ENCODE measurements around the gene DOC2A.
"Not testable (repeated sequence)": the region's sequence is repeated elsewhere in the genome, so short reads cannot be mapped to it uniquely, and the experiment has no call there.

The DOC2A gene

GRCh38 chr16:30010844-30011713 lies at the start of gene DOC2A:
Gene DOC2A (minus strand): TSS chr16:30011027. CDS start chr16:30010222, 805 bp downstream.
- no peak for DNase-seq

GRCh38 chr16:30060346-30060745 lies 49.5 kb upstream of the DOC2A start:
- no peak for DNase-seq

- no peak for DNase-seq
Measured at GRCh38 chr16:30054959-30055553, 44.2 kb upstream of the DOC2A start.

- DNase-seq, result no peak
Measured at GRCh38 chr16:30054451-30054850, 43.6 kb upstream of the DOC2A start.

DNA sequence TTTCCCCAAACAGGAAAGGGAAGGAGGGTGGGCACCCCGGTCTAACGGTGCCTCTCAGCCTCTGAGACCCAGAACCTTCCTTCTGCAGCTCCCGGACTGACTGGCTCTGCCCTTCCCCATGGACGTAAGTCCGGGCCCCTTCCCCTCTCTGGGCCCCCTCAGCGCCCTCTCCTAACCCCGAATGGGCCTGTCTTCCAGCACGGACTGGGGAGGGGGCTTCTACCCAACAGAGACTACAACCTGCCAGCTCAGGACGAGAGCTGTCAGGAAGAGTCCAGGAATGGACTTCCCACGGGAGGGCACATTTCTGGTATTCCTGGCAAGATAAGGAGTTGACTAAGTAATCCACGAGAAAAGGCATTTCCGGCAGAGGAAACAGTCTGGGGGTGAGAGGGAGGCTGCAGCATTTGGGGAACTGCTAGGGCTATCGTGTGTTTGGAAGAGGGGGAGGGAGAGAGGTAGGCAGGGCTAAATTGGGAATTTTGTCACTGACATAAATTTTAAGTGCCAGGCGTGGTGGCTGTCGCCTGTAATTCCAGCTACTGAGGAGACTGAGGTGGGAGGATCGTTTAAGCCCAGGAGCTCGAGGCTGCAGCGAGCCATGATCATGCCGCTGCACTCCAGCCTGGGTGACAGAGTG lies 42.7 kb upstream of the DOC2A start:
- DNase-seq, result no peak

DNA sequence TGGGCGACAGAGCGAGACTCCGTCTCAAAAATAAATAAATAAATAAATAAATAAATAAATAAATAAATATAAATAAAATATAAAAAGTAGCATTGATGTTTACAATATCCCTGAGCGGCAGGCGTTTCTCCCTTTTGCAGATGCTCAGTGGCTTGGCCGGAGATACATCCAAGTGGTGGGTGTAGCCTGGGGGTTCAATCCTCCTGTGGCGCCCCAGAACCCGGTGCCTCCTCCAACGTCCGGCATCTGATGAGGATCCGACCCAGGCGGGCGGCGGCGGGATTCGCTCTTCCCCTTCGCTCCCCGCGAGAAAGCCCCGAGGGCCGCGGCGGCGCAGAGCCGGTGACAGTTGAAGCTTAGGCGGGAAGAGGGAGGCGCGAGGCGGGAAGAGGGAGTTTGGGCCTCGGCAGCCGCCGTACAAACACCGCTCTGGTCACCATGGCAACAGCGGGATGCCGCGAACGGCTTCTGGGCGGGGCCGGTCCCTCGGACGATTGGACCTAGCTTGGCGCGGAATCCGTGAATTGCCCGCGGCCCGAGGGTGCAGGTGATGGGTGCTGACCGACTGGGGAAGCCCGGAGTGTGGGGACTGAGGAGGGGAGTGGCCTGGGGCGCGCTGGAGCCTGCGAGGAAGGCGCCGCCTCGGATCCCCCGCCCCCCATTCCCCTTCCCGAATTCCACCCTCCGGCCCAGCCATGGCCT lies 42.0 kb upstream of the DOC2A start:
- peak; percentile 80 for DNase-seq

- DNase-seq, result no peak
Measured at GRCh38 chr16:30051518-30051917, 40.7 kb upstream of the DOC2A start.

DNA sequence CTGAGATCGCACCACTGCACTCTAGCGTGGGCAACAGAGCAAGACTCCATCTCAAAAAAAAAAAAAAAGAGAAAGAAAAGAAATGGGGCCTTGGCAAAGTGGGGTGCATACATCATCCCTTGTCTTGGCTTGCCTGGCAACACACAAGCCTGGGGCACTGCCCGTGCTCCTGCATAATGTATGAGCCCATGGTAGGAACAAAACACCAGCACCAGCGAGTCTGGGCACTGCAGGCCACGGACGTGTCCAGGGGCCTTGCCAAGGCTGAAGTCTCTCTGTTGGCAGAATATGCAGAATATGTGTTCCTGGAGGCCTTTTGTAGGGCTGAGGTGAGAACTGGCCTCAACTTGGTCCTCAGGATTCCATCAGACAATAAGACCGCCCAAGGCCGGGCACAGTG lies 39.0 kb upstream of the DOC2A start:
- no peak for DNase-seq

DNA sequence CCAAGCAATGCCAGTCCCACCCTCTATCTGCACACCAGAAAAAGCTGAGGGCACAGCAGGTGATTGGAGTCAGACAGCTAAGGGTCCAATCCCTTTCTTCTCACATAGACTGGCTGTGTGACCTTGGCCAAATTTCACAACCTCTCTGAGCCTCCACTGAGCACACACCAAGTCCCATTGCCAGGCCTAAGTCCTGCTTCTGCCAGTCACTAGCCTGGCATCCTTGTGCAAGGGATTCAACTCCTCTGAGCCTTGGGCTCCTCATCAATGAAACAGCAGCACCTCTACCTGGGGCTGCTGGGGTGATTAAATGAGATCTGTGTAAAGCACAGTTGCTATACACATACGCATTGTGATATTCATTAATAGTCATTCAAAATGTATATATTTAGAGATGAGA lies 35.8 kb upstream of the DOC2A start:
- no peak for DNase-seq

DNA sequence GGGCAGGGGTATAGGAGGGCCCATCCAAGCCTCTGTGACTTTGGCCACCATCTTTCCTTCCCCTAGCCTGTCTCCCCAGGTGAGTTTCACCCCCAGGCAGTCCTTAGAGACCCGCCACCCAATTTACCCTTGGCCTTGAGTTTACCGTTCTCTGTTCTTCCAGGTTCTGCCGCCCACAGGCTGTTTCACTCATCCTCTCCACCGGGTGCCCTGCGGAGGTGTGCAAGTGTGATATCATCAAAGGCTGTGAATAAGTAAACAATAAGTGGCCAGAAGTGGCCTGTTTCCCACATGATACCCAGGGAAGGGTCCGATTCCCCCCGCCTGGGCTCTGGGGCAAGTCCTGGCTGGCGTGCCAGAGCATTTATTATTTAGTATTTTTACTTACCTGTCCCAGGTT lies 35.4 kb upstream of the DOC2A start:
- DNase-seq, result no peak

GRCh38 chr16:30041841-30042240 lies 31.0 kb upstream of the DOC2A start:
- no peak for DNase-seq

GRCh38 chr16:30040690-30041089 lies 29.9 kb upstream of the DOC2A start:
- DNase-seq, result not testable (repeated sequence)

DNA sequence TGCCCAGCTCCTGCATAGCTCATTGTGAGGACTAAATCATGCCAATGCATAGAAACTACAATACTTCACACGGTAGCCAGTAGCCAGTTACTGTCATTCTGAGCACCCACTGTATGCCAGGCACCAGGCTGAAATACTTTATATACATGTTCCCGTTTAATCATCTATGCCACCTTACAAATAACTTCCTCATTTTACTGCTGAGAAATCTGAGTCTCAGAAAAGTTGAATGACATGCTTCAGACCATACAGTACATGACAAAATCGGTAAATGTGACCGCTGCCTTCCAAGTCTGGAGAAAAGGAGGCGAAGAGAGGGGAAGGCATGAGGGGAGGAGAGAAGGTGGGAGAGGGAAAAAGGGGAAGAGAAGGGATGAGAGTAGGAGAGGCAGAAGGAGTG lies 29.4 kb upstream of the DOC2A start:
- DNase-seq, result no peak

DNA sequence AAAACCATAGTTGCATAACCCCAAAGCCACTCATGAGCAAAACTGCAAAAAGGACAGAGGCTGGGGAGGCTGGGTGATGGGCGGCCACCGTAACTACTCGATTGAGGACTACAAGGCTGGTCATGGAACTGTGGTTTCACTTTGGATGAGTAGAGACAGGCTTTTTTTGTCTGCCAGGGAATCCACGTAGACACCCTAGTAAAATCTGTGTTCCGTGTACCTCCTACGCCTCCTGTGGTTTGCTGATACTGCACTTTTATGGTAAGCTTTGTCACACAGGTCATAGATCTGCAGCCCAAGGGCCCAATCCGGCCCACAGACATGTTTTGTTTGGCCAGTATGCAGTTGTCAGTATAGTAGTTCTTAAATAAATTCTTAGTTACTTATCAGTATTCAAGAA lies 22.4 kb upstream of the DOC2A start:
- peak; percentile 41 for DNase-seq

DNA sequence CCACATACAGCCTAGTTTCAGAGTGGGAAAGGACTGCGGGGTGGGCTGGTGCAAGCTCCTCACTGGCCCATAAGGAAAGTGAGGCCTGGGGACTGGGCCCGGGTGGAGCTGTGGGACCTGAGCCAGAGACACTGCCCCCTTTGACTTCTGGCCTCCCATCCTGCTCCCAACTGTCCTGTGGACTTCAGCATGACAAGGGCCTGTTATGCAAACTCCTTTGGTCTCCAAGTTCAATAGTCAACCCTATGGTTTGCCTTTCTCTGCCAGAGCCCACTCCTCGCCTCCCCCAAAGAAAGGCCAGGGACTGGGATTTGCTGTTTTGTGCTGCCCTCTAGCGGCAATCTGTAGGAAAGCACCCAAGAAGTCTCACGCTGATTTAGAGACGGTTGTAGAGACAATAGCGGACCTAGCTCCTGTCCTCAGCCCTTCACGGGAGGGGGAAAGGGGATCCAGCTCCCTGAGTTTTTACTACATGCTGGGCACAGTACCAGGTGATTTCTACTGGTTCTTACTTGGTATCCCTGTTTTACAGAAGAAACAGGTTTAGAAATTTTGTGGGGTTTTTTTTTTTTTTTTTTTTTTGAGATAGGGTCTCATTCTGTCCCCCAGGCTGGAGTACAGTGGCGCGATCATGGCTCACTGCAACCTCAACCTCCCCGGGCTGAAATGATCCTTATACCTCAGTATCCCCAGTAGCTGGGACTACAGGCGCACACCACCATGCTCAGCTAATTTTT lies 21.4 kb upstream of the DOC2A start:
- DNase-seq, result peak; percentile 28

- no peak for DNase-seq
Measured at GRCh38 chr16:30031477-30031918, 20.7 kb upstream of the DOC2A start.

GRCh38 chr16:30030841-30031413 lies 20.1 kb upstream of the DOC2A start, which contains the start of gene TLCD3B:
Gene TLCD3B (minus strand): TSS chr16:30031271. CDS start chr16:30030527, 744 bp downstream.
- DNase-seq, result no peak

DNA sequence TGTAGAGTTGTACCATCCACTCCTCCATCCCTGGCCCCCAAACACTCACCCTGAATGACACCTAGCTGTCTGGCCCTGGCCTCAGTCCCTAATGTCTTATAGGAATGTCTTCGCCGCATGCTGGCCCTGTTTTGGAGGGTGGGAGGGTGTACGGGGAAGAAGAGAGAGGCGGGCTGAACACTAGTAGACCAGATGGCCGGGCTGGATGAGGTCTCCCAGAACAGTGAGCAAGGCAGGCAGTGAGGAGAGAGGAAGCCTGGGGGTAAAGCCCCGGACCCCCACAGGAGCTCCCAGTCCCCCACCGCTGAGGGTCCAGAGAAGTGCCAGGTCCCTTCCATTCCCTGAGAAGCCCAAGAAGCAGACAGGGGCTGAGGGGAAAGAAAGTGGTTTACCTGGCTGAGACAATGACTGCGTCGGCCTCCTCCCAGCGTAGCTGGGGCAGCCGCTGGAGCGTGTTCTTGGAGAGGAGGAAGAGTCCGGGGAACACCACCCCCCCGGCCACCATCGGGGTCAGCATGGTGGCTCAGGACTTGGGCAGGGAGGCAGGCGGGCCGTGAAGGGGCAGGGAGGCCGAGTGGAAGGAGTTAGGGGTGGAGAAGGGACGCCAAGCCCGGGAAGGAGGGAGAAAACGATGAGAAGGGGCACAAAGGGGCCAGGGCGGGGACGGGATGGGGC lies 19.3 kb upstream of the DOC2A start:
- DNase-seq, result no peak

GRCh38 chr16:30028438-30029076 lies 17.7 kb upstream of the DOC2A start:
- DNase-seq, result no peak

DNA sequence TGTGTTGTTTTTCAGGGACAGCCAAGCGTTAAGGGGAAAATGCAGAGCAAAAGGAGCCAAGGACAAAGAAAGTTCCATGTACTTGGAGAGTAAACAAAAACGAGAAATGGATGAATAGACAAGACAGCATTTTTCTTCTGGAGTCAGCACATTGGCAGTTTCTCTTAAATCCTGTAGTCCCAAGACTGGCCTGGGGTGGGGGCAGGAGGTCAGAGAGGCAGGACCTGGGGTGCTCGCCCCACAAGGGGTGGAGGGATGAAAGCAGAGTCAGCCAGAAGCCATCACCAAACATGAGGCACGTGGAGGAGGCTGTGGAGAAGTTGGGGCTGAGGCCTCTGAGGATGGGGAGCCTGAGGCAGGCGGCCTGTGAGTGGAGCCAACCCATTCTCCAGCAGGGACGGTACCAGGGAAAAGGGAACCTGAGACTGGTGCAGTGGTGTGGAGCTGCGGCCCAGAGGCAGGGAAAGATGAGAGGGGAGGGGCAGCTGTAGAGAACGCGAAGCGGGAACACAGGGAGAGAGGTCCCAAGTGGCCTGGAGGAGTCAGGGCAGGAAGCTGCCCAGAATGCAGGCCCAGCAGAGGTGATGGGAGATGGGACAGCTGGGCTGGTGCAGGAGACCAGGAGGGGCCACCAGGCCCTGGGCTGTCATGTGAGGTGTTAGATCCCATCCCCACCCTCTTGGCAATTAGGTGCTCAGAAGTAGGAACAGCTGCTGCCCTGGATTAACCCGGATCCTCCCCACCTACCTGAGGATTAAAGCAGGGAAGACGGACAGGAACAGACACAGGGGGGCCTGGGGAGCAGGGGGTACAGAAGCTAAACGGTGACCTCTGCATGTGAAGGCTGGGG lies 17.0 kb upstream of the DOC2A start:
- DNase-seq, result no peak
